ENCODE data around the gene SEZ6L. TPM values are rescaled to one million over a fixed set of nuclear protein-coding genes. Genes with fewer than 3 reads are reported as not detected.

Gene SEZ6L
- total and polyA plus RNA-seq, 9 donors, result 0.10 to 0.32 (median 0.15) TPM; not detected in 3

DNA sequence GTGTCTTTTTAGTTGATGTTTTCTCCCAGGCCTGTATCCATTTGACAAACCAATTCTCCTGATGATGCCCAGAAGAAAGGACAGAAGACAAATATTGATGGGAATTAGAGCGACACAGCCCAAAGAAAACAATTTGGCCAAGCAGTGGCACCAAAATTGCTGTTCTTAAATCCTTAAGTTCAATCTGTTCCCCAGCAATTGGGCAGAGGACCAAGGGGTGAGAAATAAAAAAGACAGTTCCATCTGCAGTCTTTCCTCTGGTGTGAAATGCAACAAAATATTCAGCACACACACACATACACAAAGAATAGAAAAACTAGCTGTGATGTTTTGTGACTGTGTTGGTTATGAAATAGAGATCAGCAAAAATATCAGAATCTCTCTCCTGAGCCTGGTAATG lies 221.8 kb downstream of the SEZ6L start:
- TF ChIP-seq, protein P1, sequence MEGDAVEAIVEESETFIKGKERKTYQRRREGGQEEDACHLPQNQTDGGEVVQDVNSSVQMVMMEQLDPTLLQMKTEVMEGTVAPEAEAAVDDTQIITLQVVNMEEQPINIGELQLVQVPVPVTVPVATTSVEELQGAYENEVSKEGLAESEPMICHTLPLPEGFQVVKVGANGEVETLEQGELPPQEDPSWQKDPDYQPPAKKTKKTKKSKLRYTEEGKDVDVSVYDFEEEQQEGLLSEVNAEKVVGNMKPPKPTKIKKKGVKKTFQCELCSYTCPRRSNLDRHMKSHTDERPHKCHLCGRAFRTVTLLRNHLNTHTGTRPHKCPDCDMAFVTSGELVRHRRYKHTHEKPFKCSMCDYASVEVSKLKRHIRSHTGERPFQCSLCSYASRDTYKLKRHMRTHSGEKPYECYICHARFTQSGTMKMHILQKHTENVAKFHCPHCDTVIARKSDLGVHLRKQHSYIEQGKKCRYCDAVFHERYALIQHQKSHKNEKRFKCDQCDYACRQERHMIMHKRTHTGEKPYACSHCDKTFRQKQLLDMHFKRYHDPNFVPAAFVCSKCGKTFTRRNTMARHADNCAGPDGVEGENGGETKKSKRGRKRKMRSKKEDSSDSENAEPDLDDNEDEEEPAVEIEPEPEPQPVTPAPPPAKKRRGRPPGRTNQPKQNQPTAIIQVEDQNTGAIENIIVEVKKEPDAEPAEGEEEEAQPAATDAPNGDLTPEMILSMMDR (IDR thresholded peaks at IDR 0.05), result no peak
- TF ChIP-seq EP300 (IDR thresholded peaks at IDR 0.05), result no peak
- Histone ChIP-seq H3K36me3 (no peaks in the 10 kb centered on the region), H3K4me1 (ENCODE audit: insufficient read depth) (no peaks in the 10 kb centered on the region), H3K27me3 (no peaks in the 10 kb centered on the region), H3K27ac (no peak overlapping the region), H3K9me3 (no peaks in the 10 kb centered on the region), H3K4me3 (no peak overlapping the region)
- no peak for DNase-seq
- 75 to 87% (median 82%) methylated on average over 1 of the region's 1 CpG for WGBS, 3 donors
- intact Hi-C loops (cut with DNase I), result no loop called here

DNA sequence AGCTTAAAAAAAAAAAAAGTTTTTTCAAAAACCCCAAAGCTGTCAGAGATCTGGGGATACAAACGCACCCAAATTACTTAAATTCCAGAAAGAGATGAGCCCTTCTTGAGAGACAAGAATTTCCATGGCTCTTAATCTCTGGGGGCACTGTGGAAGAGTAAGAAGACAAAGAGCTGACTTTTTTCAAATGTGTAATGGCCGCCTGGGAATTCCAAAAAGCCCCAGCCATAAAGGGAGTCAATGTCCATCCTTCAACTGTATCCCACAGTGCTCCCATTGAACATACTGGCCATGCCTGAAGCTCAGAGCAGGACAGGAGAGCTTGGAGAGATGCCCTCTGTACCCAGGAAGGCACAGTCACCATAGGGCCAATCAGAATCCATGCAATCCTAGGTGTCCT lies 222.4 kb downstream of the SEZ6L start:
- H3K36me3 ChIP-seq, result no peaks in the 10 kb centered on the region
- TF ChIP-seq EP300 (IDR thresholded peaks at IDR 0.05), result no peak
- TF ChIP-seq, protein P1 (IDR thresholded peaks at IDR 0.05), result no peak
- no peaks in the 10 kb centered on the region for H3K9me3 ChIP-seq
- DNase-seq, result no peak
- no peaks in the 10 kb centered on the region for H3K27me3 ChIP-seq
- WGBS, 3 donors, result 61 to 67% (median 65%) methylated on average over 2 of the region's 2 CpGs
- intact Hi-C loops (cut with DNase I), result no loop called here
- no peak overlapping the region for H3K4me3 ChIP-seq
- H3K4me1 ChIP-seq (ENCODE audit: insufficient read depth), result no peaks in the 10 kb centered on the region
- no peak overlapping the region for H3K27ac ChIP-seq

DNA sequence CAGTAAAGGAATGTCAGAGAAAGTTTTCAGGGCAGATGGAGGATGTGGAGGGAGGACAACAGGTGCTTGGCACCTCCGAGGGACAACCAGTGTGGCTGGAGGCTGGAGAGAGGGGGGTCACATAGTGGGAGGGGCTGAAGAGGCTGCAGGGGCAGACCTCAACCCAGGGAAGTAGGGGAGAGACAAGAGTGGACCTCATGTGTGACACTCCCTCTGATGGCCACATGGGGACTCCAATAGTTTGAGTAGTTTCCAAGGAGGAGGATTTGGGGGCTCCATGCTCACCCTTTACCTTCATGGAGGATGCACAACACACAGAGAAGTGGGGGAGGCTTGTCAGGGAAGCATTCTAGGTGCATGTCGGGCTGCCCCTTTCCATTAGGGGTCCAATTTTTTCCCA lies 224.7 kb downstream of the SEZ6L start:
- TF ChIP-seq EP300 (IDR thresholded peaks at IDR 0.05) (no peak), POLR2A (IDR thresholded peaks at IDR 0.05) (no peak)
- TF ChIP-seq, protein P1 (IDR thresholded peaks at IDR 0.05), result no peak
- Histone ChIP-seq H3K27ac (no peak overlapping the region), H3K4me3 (no peak overlapping the region), H3K36me3 (no peaks in the 10 kb centered on the region), H3K27me3 (no peaks in the 10 kb centered on the region), H3K4me1 (ENCODE audit: insufficient read depth) (no peaks in the 10 kb centered on the region), H3K9me3 (no peaks in the 10 kb centered on the region)
- WGBS, 3 donors, result 50 to 66% (median 56%) methylated on average over 2 of the region's 2 CpGs
- intact Hi-C loops (cut with DNase I), result no loop called here
- no peak for DNase-seq

DNA sequence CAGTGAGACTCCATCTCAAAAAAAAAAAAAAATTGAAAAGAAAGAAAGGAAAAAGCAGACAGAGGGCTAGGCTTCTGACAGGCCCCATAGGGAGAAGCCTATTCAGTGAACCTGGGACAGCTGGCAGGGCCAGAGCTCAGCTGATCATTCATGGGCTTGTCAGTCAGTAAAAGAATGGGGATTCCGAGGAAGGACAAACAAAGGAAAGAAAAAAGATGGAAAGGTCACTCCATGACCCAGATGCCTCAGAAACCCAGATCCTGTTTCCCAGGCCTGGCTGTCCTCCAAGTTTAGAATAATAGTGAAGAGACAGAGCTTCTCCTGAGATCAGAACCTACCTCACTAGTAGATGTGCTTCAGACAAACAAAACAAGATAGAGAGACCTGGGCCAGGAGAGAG lies 225.5 kb downstream of the SEZ6L start:
- no peaks in the 10 kb centered on the region for H3K27me3 ChIP-seq
- H3K27ac ChIP-seq, result no peak overlapping the region
- no peaks in the 10 kb centered on the region for H3K36me3 ChIP-seq
- WGBS, 3 donors, result 9 to 14% (median 10%) methylated on average over 1 of the region's 1 CpG
- no peak for DNase-seq
- TF ChIP-seq, protein P1 (IDR thresholded peaks at IDR 0.05), result no peak
- no peaks in the 10 kb centered on the region for H3K4me1 ChIP-seq (ENCODE audit: insufficient read depth)
- intact Hi-C loops (cut with DNase I), result no loop called here
- no peak overlapping the region for H3K4me3 ChIP-seq
- H3K9me3 ChIP-seq, result no peaks in the 10 kb centered on the region

DNA sequence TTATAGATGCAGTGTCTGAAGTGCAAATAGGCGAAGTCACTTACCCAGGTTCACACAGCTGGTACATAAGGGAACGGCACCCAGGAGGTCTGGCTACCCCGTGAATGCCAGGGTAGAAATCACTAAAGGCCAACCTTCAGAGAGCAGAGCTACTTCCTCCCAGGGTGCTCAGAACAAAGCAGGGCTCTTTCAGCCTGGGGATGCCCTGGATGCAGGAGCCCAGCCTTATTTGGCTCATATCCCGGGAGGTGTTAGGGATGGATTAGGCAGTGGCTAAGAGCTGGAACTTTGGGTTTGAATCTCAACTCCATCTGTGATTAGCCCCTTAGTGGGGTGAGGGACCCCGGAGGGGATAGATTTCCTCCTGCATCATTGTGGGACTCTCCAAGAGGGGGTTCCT lies 226.7 kb downstream of the SEZ6L start:
- intact Hi-C loops (cut with DNase I), result no loop called here
- H3K9me3 ChIP-seq, result no peaks in the 10 kb centered on the region
- no peaks in the 10 kb centered on the region for H3K4me1 ChIP-seq (ENCODE audit: insufficient read depth)
- no peak for DNase-seq
- WGBS, 3 donors, result 41 to 62% (median 47%) methylated on average over 5 of the region's 5 CpGs
- no peak overlapping the region for H3K27ac ChIP-seq
- TF ChIP-seq POLR2A (IDR thresholded peaks at IDR 0.05), result no peak
- TF ChIP-seq, protein P1 (IDR thresholded peaks at IDR 0.05), result no peak
- no peak for TF ChIP-seq EP300 (IDR thresholded peaks at IDR 0.05)
- no peaks in the 10 kb centered on the region for H3K27me3 ChIP-seq
- no peaks in the 10 kb centered on the region for H3K36me3 ChIP-seq
- no peak overlapping the region for H3K4me3 ChIP-seq

All from ovary (tissue), 9 donors.